ENCODE measurements around the gene POLD4. TPM values are rescaled to one million over a fixed set of nuclear protein-coding genes. Genes with fewer than 3 reads are reported as not detected.

The POLD4 gene
- total and polyA plus RNA-seq, 2 of the 13 experiments (the other 11 are each of a cell fraction or from before 2014, with no cell fraction given) = 10.5 to 27.4 TPM

DNA sequence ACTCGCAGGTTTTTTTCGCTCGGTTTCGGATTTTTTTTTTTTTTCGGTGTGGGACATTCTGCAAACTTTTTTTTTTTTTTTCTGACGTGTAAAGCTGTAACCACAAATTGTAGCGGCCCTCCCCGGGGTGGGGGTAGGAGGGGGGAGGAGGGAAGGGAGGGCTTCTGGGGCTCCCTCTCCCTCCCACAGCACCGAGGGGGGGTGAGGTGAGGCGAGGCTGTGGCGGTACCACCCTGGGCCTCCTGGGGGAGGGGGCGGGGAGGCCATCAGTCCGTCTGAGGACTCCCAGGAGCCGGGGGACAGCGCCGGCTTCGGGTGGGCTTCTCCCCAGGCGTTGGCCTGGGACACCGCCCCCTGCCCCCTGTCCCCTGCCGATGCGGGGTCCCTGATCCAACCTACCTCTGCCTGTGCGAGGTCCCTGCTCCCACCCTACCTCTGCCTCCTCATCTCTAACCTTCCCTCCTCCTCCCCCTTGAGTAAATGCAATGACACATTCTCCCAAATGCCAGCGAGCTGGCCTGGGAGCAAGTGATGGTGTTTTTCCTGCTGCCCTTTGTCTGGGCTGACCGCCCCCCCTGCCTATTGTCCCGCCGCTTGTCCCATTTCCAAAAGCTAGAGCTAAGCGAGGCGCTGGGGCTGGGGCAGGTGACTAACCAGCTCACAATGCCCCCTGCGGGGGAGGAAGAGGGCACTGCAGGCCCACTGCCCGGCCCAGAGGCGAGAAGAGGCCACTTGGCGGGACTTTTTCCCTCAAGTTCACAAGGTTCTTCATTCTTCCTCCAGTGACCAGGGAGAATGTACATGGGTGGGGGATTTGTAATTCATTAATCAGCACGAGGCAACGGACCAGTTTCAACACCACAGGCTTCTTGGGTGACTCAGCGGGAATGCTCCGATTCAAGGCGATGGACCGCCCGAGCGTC is 20.6 kb upstream of the POLD4 start (continued):
- no peak for TF ChIP-seq ZNF562 (CRISPR knock-in tag; IDR thresholded peaks at IDR 0.05; ENCODE audit: borderline replicate concordance)
- TF ChIP-seq PHF8 (CRISPR knock-in tag; IDR thresholded peaks at IDR 0.05) = no peak
- no peak for TF ChIP-seq ZNF326 (CRISPR knock-in tag; IDR thresholded peaks at IDR 0.05; ENCODE audit: borderline replicate concordance)
- TF ChIP-seq ZSCAN12 (CRISPR knock-in tag; IDR thresholded peaks at IDR 0.05) = no peak
- TF ChIP-seq, protein P1, sequence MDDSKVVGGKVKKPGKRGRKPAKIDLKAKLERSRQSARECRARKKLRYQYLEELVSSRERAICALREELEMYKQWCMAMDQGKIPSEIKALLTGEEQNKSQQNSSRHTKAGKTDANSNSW (CRISPR knock-in tag; IDR thresholded peaks at IDR 0.05; ENCODE audit: borderline replicate concordance) = no peak
- TF ChIP-seq GATA4 (IDR thresholded peaks at IDR 0.05; ENCODE audit: borderline replicate concordance, low read depth) = no peak
- TF ChIP-seq SMARCE1 (IDR thresholded peaks at IDR 0.05; ENCODE audit: borderline replicate concordance) = no peak
- no peak for TF ChIP-seq RFX1 (IDR thresholded peaks at IDR 0.05)
- no peak for TF ChIP-seq ZNF121 (CRISPR knock-in tag; IDR thresholded peaks at IDR 0.05)
- 0 out of 2 replicates have a peak, but pooled peaks have one; percentile 17 for TF ChIP-seq MED1 (CRISPR knock-in tag; IDR thresholded peaks at IDR 0.05)
- no peak for TF ChIP-seq ZNF20 (CRISPR knock-in tag; IDR thresholded peaks at IDR 0.05)
- TF ChIP-seq, protein P2, sequence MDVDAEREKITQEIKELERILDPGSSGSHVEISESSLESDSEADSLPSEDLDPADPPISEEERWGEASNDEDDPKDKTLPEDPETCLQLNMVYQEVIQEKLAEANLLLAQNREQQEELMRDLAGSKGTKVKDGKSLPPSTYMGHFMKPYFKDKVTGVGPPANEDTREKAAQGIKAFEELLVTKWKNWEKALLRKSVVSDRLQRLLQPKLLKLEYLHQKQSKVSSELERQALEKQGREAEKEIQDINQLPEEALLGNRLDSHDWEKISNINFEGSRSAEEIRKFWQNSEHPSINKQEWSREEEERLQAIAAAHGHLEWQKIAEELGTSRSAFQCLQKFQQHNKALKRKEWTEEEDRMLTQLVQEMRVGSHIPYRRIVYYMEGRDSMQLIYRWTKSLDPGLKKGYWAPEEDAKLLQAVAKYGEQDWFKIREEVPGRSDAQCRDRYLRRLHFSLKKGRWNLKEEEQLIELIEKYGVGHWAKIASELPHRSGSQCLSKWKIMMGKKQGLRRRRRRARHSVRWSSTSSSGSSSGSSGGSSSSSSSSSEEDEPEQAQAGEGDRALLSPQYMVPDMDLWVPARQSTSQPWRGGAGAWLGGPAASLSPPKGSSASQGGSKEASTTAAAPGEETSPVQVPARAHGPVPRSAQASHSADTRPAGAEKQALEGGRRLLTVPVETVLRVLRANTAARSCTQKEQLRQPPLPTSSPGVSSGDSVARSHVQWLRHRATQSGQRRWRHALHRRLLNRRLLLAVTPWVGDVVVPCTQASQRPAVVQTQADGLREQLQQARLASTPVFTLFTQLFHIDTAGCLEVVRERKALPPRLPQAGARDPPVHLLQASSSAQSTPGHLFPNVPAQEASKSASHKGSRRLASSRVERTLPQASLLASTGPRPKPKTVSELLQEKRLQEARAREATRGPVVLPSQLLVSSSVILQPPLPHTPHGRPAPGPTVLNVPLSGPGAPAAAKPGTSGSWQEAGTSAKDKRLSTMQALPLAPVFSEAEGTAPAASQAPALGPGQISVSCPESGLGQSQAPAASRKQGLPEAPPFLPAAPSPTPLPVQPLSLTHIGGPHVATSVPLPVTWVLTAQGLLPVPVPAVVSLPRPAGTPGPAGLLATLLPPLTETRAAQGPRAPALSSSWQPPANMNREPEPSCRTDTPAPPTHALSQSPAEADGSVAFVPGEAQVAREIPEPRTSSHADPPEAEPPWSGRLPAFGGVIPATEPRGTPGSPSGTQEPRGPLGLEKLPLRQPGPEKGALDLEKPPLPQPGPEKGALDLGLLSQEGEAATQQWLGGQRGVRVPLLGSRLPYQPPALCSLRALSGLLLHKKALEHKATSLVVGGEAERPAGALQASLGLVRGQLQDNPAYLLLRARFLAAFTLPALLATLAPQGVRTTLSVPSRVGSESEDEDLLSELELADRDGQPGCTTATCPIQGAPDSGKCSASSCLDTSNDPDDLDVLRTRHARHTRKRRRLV (CRISPR knock-in tag; IDR thresholded peaks at IDR 0.05) = no peak
- no peak for TF ChIP-seq GATAD1 (CRISPR knock-in tag; IDR thresholded peaks at IDR 0.05)
- no peak for TF ChIP-seq ZSCAN30 (CRISPR knock-in tag; IDR thresholded peaks at IDR 0.05)
- TF ChIP-seq ZNF3 (CRISPR knock-in tag; IDR thresholded peaks at IDR 0.05) = no peak
- TF ChIP-seq, protein P3, sequence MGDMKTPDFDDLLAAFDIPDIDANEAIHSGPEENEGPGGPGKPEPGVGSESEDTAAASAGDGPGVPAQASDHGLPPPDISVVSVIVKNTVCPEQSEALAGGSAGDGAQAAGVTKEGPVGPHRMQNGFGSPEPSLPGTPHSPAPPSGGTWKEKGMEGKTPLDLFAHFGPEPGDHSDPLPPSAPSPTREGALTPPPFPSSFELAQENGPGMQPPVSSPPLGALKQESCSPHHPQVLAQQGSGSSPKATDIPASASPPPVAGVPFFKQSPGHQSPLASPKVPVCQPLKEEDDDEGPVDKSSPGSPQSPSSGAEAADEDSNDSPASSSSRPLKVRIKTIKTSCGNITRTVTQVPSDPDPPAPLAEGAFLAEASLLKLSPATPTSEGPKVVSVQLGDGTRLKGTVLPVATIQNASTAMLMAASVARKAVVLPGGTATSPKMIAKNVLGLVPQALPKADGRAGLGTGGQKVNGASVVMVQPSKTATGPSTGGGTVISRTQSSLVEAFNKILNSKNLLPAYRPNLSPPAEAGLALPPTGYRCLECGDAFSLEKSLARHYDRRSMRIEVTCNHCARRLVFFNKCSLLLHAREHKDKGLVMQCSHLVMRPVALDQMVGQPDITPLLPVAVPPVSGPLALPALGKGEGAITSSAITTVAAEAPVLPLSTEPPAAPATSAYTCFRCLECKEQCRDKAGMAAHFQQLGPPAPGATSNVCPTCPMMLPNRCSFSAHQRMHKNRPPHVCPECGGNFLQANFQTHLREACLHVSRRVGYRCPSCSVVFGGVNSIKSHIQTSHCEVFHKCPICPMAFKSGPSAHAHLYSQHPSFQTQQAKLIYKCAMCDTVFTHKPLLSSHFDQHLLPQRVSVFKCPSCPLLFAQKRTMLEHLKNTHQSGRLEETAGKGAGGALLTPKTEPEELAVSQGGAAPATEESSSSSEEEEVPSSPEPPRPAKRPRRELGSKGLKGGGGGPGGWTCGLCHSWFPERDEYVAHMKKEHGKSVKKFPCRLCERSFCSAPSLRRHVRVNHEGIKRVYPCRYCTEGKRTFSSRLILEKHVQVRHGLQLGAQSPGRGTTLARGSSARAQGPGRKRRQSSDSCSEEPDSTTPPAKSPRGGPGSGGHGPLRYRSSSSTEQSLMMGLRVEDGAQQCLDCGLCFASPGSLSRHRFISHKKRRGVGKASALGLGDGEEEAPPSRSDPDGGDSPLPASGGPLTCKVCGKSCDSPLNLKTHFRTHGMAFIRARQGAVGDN (CRISPR knock-in tag; IDR thresholded peaks at IDR 0.05) = peak; percentile 59
- TF ChIP-seq, protein P4, sequence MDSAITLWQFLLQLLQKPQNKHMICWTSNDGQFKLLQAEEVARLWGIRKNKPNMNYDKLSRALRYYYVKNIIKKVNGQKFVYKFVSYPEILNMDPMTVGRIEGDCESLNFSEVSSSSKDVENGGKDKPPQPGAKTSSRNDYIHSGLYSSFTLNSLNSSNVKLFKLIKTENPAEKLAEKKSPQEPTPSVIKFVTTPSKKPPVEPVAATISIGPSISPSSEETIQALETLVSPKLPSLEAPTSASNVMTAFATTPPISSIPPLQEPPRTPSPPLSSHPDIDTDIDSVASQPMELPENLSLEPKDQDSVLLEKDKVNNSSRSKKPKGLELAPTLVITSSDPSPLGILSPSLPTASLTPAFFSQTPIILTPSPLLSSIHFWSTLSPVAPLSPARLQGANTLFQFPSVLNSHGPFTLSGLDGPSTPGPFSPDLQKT (CRISPR knock-in tag; IDR thresholded peaks at IDR 0.05; ENCODE audit: borderline replicate concordance) = no peak
